Erythroblast (primary cell): Measurements from ENCODE around the gene ZBED2.

Experiments
- GATA1 ChIP-seq: IDR thresholded peaks from 2 replicates; pipeline ENCODE4 v1.6.1; 2011; ENCODE audit warnings: low read depth, mild to moderate bottlenecking, control low read depth, low read length, moderate library complexity
- POLR2A ChIP-seq: IDR thresholded peaks from 2 replicates; pipeline ENCODE4 v1.6.1; 2011; ENCODE audit warnings: mild to moderate bottlenecking, low read length

DNA sequence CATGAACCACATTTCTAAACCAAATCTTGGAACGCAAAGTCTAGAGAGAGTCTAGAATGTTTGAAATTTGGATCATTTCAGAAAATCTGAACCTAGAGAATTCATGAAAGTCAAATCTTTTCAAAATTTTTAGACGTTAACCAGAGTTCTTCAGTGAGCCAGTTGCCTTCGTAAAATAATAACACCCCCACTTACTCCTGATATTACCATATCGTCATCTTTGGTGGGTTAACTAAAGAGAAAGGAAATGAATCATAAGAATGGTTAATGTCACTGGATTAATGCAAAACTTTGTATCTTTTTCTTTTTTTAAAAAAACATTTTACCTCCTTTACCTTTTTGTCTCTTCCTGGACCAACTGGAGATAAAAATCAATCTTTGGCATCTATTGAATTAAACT, 1.2 kb upstream of the ZBED2 start:
- TF ChIP-seq POLR2A (no peak), GATA1 (no peak)
